ENCODE data around the gene TSPEAR. TPM values are rescaled to one million over a fixed set of nuclear protein-coding genes. Genes with fewer than 3 reads are reported as not detected.

Gene TSPEAR
- polyA plus RNA-seq, 1 of the 3 experiments (the other 2 are of a cell fraction): 0.08 TPM

GRCh38 chr21:44518686-44519085, 192.7 kb downstream of the TSPEAR start:
- no peaks in the 10 kb centered on the region for H3K27me3 ChIP-seq (ENCODE audit: insufficient read depth)
- peaks cover 11% of the 10 kb centered on the region; the same call in 1 of the 2 replicates for H3K79me2 ChIP-seq (ENCODE audit: insufficient read depth)

More at GRCh38 chr21:44518686-44519085, 192.7 kb downstream of the TSPEAR start:
- TF ChIP-seq TCF12 (IDR thresholded peaks at IDR 0.05): no peak
- no peak for TF ChIP-seq GABPA (IDR thresholded peaks at IDR 0.05; ENCODE audit: low read depth)
- no peak for TF ChIP-seq YY1 (IDR thresholded peaks at IDR 0.05; ENCODE audit: low read depth)
- no peak for TF ChIP-seq USF1 (IDR thresholded peaks at IDR 0.05; ENCODE audit: borderline replicate concordance, low read depth)
- TF ChIP-seq POLR2AphosphoS5 (IDR thresholded peaks at IDR 0.05; ENCODE audit: low read depth, low read length): no peak
- TF ChIP-seq MAX (IDR thresholded peaks at IDR 0.05; ENCODE audit: low read depth): no peak
- TF ChIP-seq CTCF (IDR thresholded peaks at IDR 0.05): no peak
- TF ChIP-seq RFX5 (IDR thresholded peaks at IDR 0.05; ENCODE audit: low read length): no peak
- TF ChIP-seq FOSL2 (IDR thresholded peaks at IDR 0.05; ENCODE audit: borderline replicate concordance, low read depth): no peak
- TF ChIP-seq SMC3 (IDR thresholded peaks at IDR 0.05; ENCODE audit: low read depth, low read length): no peak
- TF ChIP-seq REST (IDR thresholded peaks at IDR 0.05; ENCODE audit: low read depth, low read length): no peak
- no peak for TF ChIP-seq FOXM1 (IDR thresholded peaks at IDR 0.05; ENCODE audit: low read depth)
- no peaks in the 10 kb centered on the region for H3K9me3 ChIP-seq
- CTCF ChIA-PET: interaction anchor here (1.0 to 1.6 kb wide), 2 partner anchors 8 to 275 kb away, joined by 3 to 6 read pairs; no protein-coding TSS in a partner anchor
- H3K9me2 ChIP-seq: no peaks in the 10 kb centered on the region
- no peaks in the 10 kb centered on the region for H3F3A ChIP-seq (replicated peaks; ENCODE audit: insufficient read depth)
- H3K4me2 ChIP-seq: peak overlapping the region; percentile 74
- POLR2A ChIA-PET: no interaction called here
- H4K20me1 ChIP-seq (ENCODE audit: insufficient read depth): no peaks in the 10 kb centered on the region
- H3K36me3 ChIP-seq (replicated peaks in 1 of 2; ENCODE audit: control insufficient read depth in 1 of 2, insufficient read depth in 2 of 2, low read length in 1 of 2): no peaks in the 10 kb centered on the region
- no peak overlapping the region for H2AFZ ChIP-seq (ENCODE audit: low read depth)
- no peak overlapping the region for H3K27ac ChIP-seq (ENCODE audit: low read depth in 2 of 2, low read length in 1 of 2)
- WGBS (ENCODE audit: low lambda C conversion rate): 49% methylated on average over 12 of the region's 12 CpGs
- no peak for DNase-seq
- peaks cover 0 to 18% of the 10 kb centered on the region in 2 experiments; a peak in 1 of 4 replicates for H3K4me1 ChIP-seq (ENCODE audit: control insufficient read depth in 1 of 2, insufficient read depth in 2 of 2, low read depth in 1 of 2, low read length in 1 of 2)
- 0 out of 2 replicates have a peak overlapping the region, but pooled peaks have one; percentile 65 for H3K9ac ChIP-seq
- peak overlapping the region; percentile 70 to 86 for H3K4me3 ChIP-seq (ENCODE audit: low read depth in 2 of 2, low read length in 1 of 2)

Data from SK-N-SH (cell line).